ENCODE data around the gene LMOD3.

The LMOD3 gene

DNA sequence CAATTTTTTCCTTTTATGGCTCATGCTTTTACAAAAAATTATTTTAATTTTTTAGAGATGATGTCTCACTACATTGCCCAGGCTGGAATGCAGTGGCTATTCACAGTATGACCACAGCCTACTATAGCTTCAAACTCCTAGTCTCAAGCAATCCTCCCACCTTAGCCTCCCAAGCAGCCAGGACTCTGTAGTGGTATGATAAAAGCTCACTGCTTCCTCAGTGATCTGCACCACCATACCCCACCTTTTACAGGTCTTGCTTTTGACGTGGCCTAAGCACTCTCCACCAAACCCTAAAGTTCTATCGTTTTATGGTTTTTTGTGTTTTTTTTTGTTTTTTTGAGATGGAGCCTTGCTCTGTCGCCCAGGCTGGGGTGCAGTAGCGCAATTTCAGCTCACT is 56.3 kb downstream of the LMOD3 start:
- no peak for DNase-seq (ENCODE audit: low read depth)
- no peak for TF ChIP-seq CTCF (IDR thresholded peaks at IDR 0.05; ENCODE audit: low read length, missing control alignments)
- no peak overlapping the region for H3K4me3 ChIP-seq (replicated peaks; ENCODE audit: low read depth, low read length)

DNA sequence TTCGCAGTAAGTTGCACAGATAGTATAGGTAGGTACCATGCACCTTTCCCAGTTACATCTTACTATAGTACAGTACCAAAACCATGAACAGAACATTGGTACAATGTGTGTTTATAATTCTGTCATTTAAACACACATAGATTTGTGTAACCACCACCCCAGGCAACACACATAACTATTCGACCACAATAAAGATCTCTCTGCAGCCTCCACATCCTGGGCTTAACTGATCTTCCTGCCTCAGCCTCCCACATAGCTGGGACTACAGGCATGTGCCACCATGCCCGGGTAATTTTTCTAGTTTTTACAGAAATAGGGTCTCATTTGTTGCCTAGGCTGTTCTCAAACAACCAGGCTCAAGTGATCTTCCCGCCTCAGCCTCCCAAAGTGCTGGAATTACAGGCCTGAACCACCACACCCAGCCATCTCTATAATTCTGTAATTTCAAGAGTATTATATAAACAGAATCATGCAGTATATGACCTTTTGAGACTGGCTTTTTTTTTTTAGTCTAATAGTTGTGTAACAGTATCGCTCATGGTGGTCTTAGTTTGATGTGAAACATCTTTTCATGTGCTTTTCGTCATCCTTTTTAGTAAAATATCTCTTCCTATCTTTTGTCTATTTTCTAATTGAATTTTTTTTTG is 57.0 kb downstream of the LMOD3 start:
- H3K4me3 ChIP-seq (replicated peaks; ENCODE audit: low read depth, low read length): no peak overlapping the region
- TF ChIP-seq CTCF (IDR thresholded peaks at IDR 0.05; ENCODE audit: low read length, missing control alignments): no peak
- no peak for DNase-seq (ENCODE audit: low read depth)

- no peak for TF ChIP-seq CTCF (IDR thresholded peaks at IDR 0.05; ENCODE audit: low read length, missing control alignments)
- DNase-seq (ENCODE audit: low read depth): no peak
- no peak overlapping the region for H3K4me3 ChIP-seq (replicated peaks; ENCODE audit: low read depth, low read length)
Measured at GRCh38 chr3:69063636-69064035, 58.8 kb downstream of the LMOD3 start.

DNA sequence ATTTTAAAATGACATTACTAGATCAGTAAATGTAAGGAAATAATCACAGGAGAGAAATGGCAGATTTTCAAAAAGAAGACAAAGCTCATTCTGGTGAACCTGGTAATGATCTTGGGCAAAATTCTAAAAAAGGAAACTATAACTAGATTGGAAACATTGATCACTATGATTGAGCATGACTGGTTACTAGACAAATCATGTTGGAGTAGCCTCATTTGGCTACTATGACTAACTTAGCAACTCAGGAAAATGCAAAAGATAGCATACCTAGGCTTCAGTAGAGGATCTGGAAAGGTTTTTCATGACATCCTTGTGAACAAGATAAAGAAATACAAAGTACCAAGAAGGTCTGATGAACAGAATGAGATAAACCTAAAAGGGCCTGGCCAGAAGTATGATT is 62.7 kb downstream of the LMOD3 start:
- DNase-seq (ENCODE audit: low read depth): no peak
- TF ChIP-seq CTCF (IDR thresholded peaks at IDR 0.05; ENCODE audit: low read length, missing control alignments): no peak
- no peak overlapping the region for H3K4me3 ChIP-seq (replicated peaks; ENCODE audit: low read depth, low read length)

DNA sequence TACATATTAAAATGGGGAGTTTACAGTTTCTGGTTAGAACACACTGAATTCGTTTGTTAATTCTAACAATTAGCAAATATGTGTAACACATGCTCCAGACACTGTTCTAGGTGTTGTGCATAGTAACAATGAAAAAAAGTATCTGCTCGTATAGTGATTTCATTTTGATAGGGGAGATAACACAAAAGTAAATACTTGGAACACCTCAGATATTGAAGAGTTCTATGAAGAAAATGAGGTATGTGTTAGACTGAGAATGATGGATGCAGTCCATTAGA is 63.5 kb downstream of the LMOD3 start:
- H3K4me3 ChIP-seq (replicated peaks; ENCODE audit: low read depth, low read length): no peak overlapping the region
- no peak for DNase-seq (ENCODE audit: low read depth)
- no peak for TF ChIP-seq CTCF (IDR thresholded peaks at IDR 0.05; ENCODE audit: low read length, missing control alignments)

DNA sequence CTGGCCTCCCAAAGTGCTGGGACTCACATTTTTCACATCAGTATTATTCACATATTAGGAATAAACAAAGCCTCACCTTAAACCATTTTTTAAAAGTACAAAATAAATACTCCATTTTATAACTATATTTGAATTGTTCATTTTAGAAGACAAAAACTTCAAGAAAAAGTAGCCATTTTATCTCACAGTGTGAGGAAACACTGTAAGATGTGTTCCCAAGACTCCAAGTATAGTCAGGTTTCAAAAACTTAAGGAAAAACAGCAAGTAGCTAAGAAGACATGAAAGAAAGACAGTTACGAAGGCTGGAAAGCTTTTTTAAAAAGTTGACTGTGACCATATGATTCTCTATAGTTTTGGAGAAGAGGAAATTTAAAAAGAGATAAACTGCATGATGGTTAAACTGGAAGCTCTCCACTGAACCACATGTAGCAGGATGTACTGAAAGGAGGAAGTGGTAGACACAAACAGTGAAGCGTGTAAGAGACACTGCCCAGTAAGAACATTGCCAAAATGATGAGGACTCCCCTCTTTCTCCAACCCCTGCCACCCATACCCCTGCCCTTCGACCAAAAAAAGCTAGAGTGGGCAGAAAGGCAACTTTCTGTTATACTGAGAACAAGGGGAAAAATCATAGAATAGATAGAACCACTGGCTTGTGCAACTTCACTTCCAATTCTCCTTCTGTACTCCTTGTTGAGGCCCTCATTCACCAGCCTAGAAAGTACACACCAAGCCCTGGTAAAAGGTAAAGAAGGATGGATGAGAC is 64.0 kb downstream of the LMOD3 start:
- no peak for TF ChIP-seq CTCF (IDR thresholded peaks at IDR 0.05; ENCODE audit: low read length, missing control alignments)
- DNase-seq (ENCODE audit: low read depth): no peak
- H3K4me3 ChIP-seq (replicated peaks; ENCODE audit: low read depth, low read length): no peak overlapping the region
